SK-N-SH (cell line): Measurements from ENCODE around the gene ANO4. TPM values are rescaled to one million over a fixed set of nuclear protein-coding genes. Genes with fewer than 3 reads are reported as not detected.

Experiments used
- CTCF ChIA-PET: fragments of 300-600, 350-600 bp; formaldehyde crosslinking; extraction: SDS; loops from one replicate; lab custom pipeline; 2021; lab: Yijun Ruan, JAX
- POLR2A ChIA-PET: fragments of 350-600 bp; sonication (Branson Sonifier 250); formaldehyde crosslinking; extraction: SDS; loops from one replicate; lab custom pipeline; 2020; ENCODE audit warnings: antibody characterized with exemption, inconsistent platforms; lab: Yijun Ruan, JAX
- DNase-seq: peaks from one replicate; pipeline ENCODE4 v3.0.0; 2012
- H2AFZ ChIP-seq: fragments of 200-600 bp; sonication (generic); 2 replicates; pipeline ENCODE4 v1.8.1; 2016; ENCODE audit warnings: antibody characterized with exemption, mild to moderate bottlenecking, low read depth
- H3F3A ChIP-seq: fragments of 200-600 bp; sonication (generic); replicated peaks from 2 replicates; pipeline ENCODE3; 2016; ENCODE audit warnings: antibody characterized with exemption, mild to moderate bottlenecking; ENCODE audit not compliant: insufficient read depth
- H3K27ac ChIP-seq, 2 experiments: fragments of 200-500 bp in 1 of 2; fragments of 200-600 bp in 1 of 2; sonication (Bioruptor generic) in 1 of 2; sonication (generic), shearing (Covaris generic) in 1 of 2; 2 replicates each; pipeline versions ENCODE4 v1.5.1 to v1.6.1; 2014 to 2016; ENCODE audit warnings: low read depth in 2 of 2, inconsistent platforms in 1 of 2, low read length in 1 of 2, mild to moderate bottlenecking in 1 of 2, mixed read lengths in 1 of 2
- H3K27me3 ChIP-seq: fragments of 200-600 bp; sonication (generic), shearing (Covaris generic); 2 replicates; pipeline ENCODE4 v1.6.1; 2016; ENCODE audit warnings: mixed run types; ENCODE audit not compliant: insufficient read depth
- H3K36me3 ChIP-seq, 2 experiments: fragments of 200-500 bp in 1 of 2; fragments of 200-600 bp in 1 of 2; sonication (Bioruptor generic) in 1 of 2; sonication (generic) in 1 of 2; replicated peaks in 1 of 2; 2 replicates each; pipeline versions ENCODE3 to v1.5.1; 2014 to 2016; ENCODE audit warnings: low read length in 1 of 2, mild to moderate bottlenecking in 1 of 2; ENCODE audit not compliant: insufficient read depth in 2 of 2, control insufficient read depth in 1 of 2
- H3K4me1 ChIP-seq, 2 experiments: fragments of 200-500 bp in 1 of 2; fragments of 200-600 bp in 1 of 2; sonication (Bioruptor generic) in 1 of 2; sonication (generic), shearing (Covaris generic) in 1 of 2; 2 replicates each; pipeline versions ENCODE4 v1.5.1 to v1.6.1; 2014 to 2016; ENCODE audit warnings: low read depth in 1 of 2, low read length in 1 of 2, mixed run types in 1 of 2; ENCODE audit not compliant: insufficient read depth in 2 of 2, control insufficient read depth in 1 of 2
- H3K4me2 ChIP-seq: fragments of 200-600 bp; sonication (generic), shearing (Covaris generic); 2 replicates; pipeline ENCODE4 v1.6.1; 2017; ENCODE audit warnings: mixed run types
- H3K4me3 ChIP-seq, 2 experiments: fragments of 200-500 bp in 1 of 2; fragments of 200-600 bp in 1 of 2; sonication (Bioruptor generic) in 1 of 2; sonication (generic), shearing (Covaris generic) in 1 of 2; 2 replicates each; pipeline versions ENCODE4 v1.5.1 to v1.8.1; 2014 to 2016; ENCODE audit warnings: low read depth in 2 of 2, inconsistent platforms in 1 of 2, low read length in 1 of 2, mild to moderate bottlenecking in 1 of 2, mixed read lengths in 1 of 2, moderate library complexity in 1 of 2
- H3K79me2 ChIP-seq: fragments of 200-600 bp; sonication (generic); 2 replicates; pipeline ENCODE4 v1.8.1; 2017; ENCODE audit warnings: mild to moderate bottlenecking; ENCODE audit not compliant: insufficient read depth
- H3K9ac ChIP-seq: fragments of 200-600 bp; sonication (generic); 2 replicates; pipeline ENCODE4 v1.6.1; 2017; ENCODE audit warnings: mixed run types
- H3K9me2 ChIP-seq: fragments of 200-600 bp; sonication (generic); 2 replicates; pipeline ENCODE4 v1.6.1; 2017; ENCODE audit warnings: mixed run types
- H3K9me3 ChIP-seq: fragments of 200-600 bp; sonication (generic); 2 replicates; pipeline ENCODE4 v1.6.1; 2017; ENCODE audit warnings: mixed run types, mild to moderate bottlenecking, moderate library complexity
- H4K20me1 ChIP-seq: fragments of 200-600 bp; sonication (generic); 2 replicates; pipeline ENCODE4 v1.6.1; 2017; ENCODE audit warnings: mild to moderate bottlenecking, mixed run types; ENCODE audit not compliant: insufficient read depth
- CHD2 ChIP-seq: fragments of 150-350 bp; IDR thresholded peaks from 2 replicates; pipeline ENCODE4 v1.6.1; 2018; ENCODE audit warnings: low read length; ENCODE audit not compliant: partially characterized antibody
- CTCF ChIP-seq: fragments of 200-600 bp; sonication (generic); IDR thresholded peaks from 2 replicates; pipeline ENCODE4 v1.6.1; 2017; ENCODE audit warnings: antibody characterized with exemption, mild to moderate bottlenecking, moderate library complexity
- ELF1 ChIP-seq: IDR thresholded peaks from 2 replicates; pipeline ENCODE4 v1.4.0; 2012
- EP300 ChIP-seq, 2 experiments: IDR thresholded peaks; 2 replicates each; pipeline versions ENCODE4 v1.4.0 to v1.6.1; 2012; ENCODE audit warnings: borderline replicate concordance in 1 of 2, low read depth in 1 of 2, low read length in 1 of 2
- EZH2phosphoT487 ChIP-seq: fragments of 200-600 bp; sonication (generic); IDR thresholded peaks from 2 replicates; pipeline ENCODE4 v1.6.1; 2017; ENCODE audit warnings: low read depth, mixed run types, mild to moderate bottlenecking, antibody characterized with exemption, moderate library complexity, borderline replicate concordance
- GATA2 ChIP-seq: sonication (generic); formaldehyde crosslinking; IDR thresholded peaks from 2 replicates; pipeline ENCODE4 v1.5.0; 2020; ENCODE audit warnings: mild to moderate bottlenecking, missing genetic modification reagents
- MAX ChIP-seq: IDR thresholded peaks from 2 replicates; pipeline ENCODE4 v1.4.0; 2012; ENCODE audit warnings: low read depth
- NRF1 ChIP-seq: IDR thresholded peaks from 2 replicates; pipeline ENCODE4 v1.6.1; 2012; ENCODE audit warnings: low read depth, mild to moderate bottlenecking, low read length
- PBX3 ChIP-seq: IDR thresholded peaks from 2 replicates; pipeline ENCODE4; 2012
- POLR2AphosphoS5 ChIP-seq: IDR thresholded peaks from 2 replicates; pipeline ENCODE4 v1.6.1; 2012; ENCODE audit warnings: low read depth, low read length
- RCOR1 ChIP-seq: fragments of 150-350 bp; IDR thresholded peaks from 2 replicates; pipeline ENCODE4 v1.6.1; 2017; ENCODE audit warnings: antibody characterized with exemption, low read length
- RFX5 ChIP-seq: IDR thresholded peaks from 2 replicates; pipeline ENCODE4 v1.6.1; 2012; ENCODE audit warnings: mild to moderate bottlenecking, improper control_type of control experiment, low read length
- SMC3 ChIP-seq: IDR thresholded peaks from 2 replicates; pipeline ENCODE4 v1.6.1; 2012; ENCODE audit warnings: low read depth, low read length, improper control_type of control experiment
- TCF12 ChIP-seq: IDR thresholded peaks from 2 replicates; pipeline ENCODE4 v1.4.0; 2012
- TEAD4 ChIP-seq: IDR thresholded peaks from 2 replicates; pipeline ENCODE4 v1.4.0; 2012; ENCODE audit warnings: mild to moderate bottlenecking, borderline replicate concordance; ENCODE audit not compliant: insufficient read depth
- USF1 ChIP-seq: IDR thresholded peaks from 2 replicates; pipeline ENCODE4 v1.4.0; 2012; ENCODE audit warnings: low read depth, borderline replicate concordance
- YY1 ChIP-seq: IDR thresholded peaks from 2 replicates; pipeline ENCODE4 v1.4.0; 2012; ENCODE audit warnings: low read depth, mild to moderate bottlenecking
- WGBS: methylation state at CpG from one replicate; pipeline ENCODE4 v1.1.6; 2017; ENCODE audit warnings: low lambda C conversion rate; 5-methylcytosine and 5-hydroxymethylcytosine counted together
- polyA plus RNA-seq, 3 experiments: library from polyadenylated mRNA; depleted of rRNA; stranded (reverse); fragments of >200 nt; gene quantifications; 2 replicates each; pipeline ENCODE4 v1.2.3, GENCODE V29; 2012

The ANO4 gene
- polyA plus RNA-seq, 1 of the 3 experiments (the other 2 are of a cell fraction): 9.4 TPM

- TF ChIP-seq YY1: no peak
- no peak for TF ChIP-seq MAX
- no peak for TF ChIP-seq NRF1
- TF ChIP-seq SMC3: no peak
- no peak for TF ChIP-seq TEAD4
- no peak for TF ChIP-seq CHD2
- no peak for TF ChIP-seq RFX5
- Histone ChIP-seq H3K27me3 (no peaks in the 10 kb centered on the region), H3K4me1 (peaks cover 0 to 5% of the 10 kb centered on the region in 2 experiments; a peak in 2 of 4 replicates), H3F3A (peaks cover 3% of the 10 kb centered on the region), H4K20me1 (no peaks in the 10 kb centered on the region), H3K4me3 (no peak overlapping the region), H3K27ac (no peak overlapping the region), H3K9me3 (no peaks in the 10 kb centered on the region), H3K79me2 (no peaks in the 10 kb centered on the region), H3K9me2 (no peaks in the 10 kb centered on the region), H2AFZ (no peak overlapping the region), H3K9ac (no peak overlapping the region), H3K4me2 (no peak overlapping the region), H3K36me3 (peaks cover 0 to 5% of the 10 kb centered on the region in 2 experiments)
- no peak for DNase-seq
- POLR2A ChIA-PET: no interaction called here
- 44% methylated on average over 2 of the region's 2 CpGs for WGBS
- CTCF ChIA-PET: no interaction called here
Observed at GRCh38 chr12:100964028-100964427, 169.5 kb downstream of the ANO4 start.

GRCh38 chr12:100967189-100967588, 172.6 kb downstream of the ANO4 start:
- no peak for DNase-seq
- WGBS: 10% methylated on average over 1 of the region's 1 CpG

GRCh38 chr12:100970894-100971293, 176.3 kb downstream of the ANO4 start:
- no peak overlapping the region for H3K27ac ChIP-seq
- no peak overlapping the region for H3K4me3 ChIP-seq
- POLR2A ChIA-PET: no interaction called here
- CTCF ChIA-PET: no interaction called here
- DNase-seq: no peak
- peaks cover 0 to 5% of the 10 kb centered on the region in 2 experiments; a peak in 1 of 4 replicates for H3K4me1 ChIP-seq
- no peaks in the 10 kb centered on the region for H3K9me3 ChIP-seq
- H3K9ac ChIP-seq: no peak overlapping the region
- no peaks in the 10 kb centered on the region for H3F3A ChIP-seq
- H3K4me2 ChIP-seq: no peak overlapping the region
- H2AFZ ChIP-seq: no peak overlapping the region
- 62% methylated on average over 4 of the region's 4 CpGs for WGBS
- no peaks in the 10 kb centered on the region for H3K27me3 ChIP-seq
- H3K36me3 ChIP-seq: no peaks in the 10 kb centered on the region
- no peaks in the 10 kb centered on the region for H4K20me1 ChIP-seq
- no peaks in the 10 kb centered on the region for H3K79me2 ChIP-seq
- H3K9me2 ChIP-seq: no peaks in the 10 kb centered on the region
- TF ChIP-seq NRF1 (no peak), POLR2AphosphoS5 (no peak), SMC3 (no peak), CTCF (no peak), GATA2 (CRISPR knock-in tag) (no peak), TCF12 (no peak), USF1 (no peak), MAX (no peak), EZH2phosphoT487 (no peak), RCOR1 (no peak), RFX5 (no peak)

More at GRCh38 chr12:100967189-100967588, 172.6 kb downstream of the ANO4 start:
- no peaks in the 10 kb centered on the region for H3K27me3 ChIP-seq
- H3K9me2 ChIP-seq: no peaks in the 10 kb centered on the region
- H3F3A ChIP-seq: no peaks in the 10 kb centered on the region
- TF ChIP-seq PBX3 (peak; percentile 64; the same call in 1 of the 2 replicates), TCF12 (peak; percentile 80), EP300 (IDR thresholded peaks at IDR 0.05; ENCODE audit: borderline replicate concordance in 1 of 2, low read depth in 1 of 2, low read length in 1 of 2) (peak; percentile 11 to 33; a peak in 1 of 4 replicates), RFX5 (no peak), ELF1 (no peak)
- no peak overlapping the region for H3K9ac ChIP-seq
- no peaks in the 10 kb centered on the region for H3K36me3 ChIP-seq
- no peak overlapping the region for H3K4me2 ChIP-seq
- H4K20me1 ChIP-seq: no peaks in the 10 kb centered on the region
- ChIA-PET POLR2A (no interaction called here), CTCF (no interaction called here)
- no peaks in the 10 kb centered on the region for H3K9me3 ChIP-seq
- no peaks in the 10 kb centered on the region for H3K79me2 ChIP-seq
- H3K4me3 ChIP-seq: no peak overlapping the region
- H2AFZ ChIP-seq: no peak overlapping the region
- H3K4me1 ChIP-seq: peaks cover 0 to 5% of the 10 kb centered on the region in 2 experiments; a peak in 2 of 4 replicates
- no peak overlapping the region for H3K27ac ChIP-seq
